Anterior cingulate cortex (tissue), 58 donors: ENCODE results near the gene ZNF543.

ENCODE experiments used
- DNase-seq, 58 donors: peaks; one replicate each; lab custom pipeline; 2025; lab: John Stamatoyannopoulos, UW

ZNF543 gene

DNA sequence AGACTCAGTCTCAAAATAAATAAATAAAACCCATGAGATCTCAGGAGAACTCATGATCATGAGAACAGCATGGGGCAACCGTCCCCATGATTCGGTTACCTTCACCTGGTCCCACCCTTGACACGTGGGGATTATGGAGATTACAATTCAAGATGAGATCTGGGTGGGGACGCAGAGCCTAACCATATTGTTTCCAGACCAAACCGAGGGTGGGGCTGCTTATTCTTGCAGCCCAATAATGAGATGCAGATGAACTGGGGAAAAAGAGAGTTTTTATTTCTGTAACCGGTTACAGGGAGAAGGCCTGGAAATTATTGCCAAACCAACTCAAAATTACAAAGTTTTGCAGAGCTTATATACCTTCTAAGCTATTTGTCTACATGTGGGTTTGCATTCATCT lies 55.9 kb downstream of the ZNF543 start:
- no peak for DNase-seq

DNA sequence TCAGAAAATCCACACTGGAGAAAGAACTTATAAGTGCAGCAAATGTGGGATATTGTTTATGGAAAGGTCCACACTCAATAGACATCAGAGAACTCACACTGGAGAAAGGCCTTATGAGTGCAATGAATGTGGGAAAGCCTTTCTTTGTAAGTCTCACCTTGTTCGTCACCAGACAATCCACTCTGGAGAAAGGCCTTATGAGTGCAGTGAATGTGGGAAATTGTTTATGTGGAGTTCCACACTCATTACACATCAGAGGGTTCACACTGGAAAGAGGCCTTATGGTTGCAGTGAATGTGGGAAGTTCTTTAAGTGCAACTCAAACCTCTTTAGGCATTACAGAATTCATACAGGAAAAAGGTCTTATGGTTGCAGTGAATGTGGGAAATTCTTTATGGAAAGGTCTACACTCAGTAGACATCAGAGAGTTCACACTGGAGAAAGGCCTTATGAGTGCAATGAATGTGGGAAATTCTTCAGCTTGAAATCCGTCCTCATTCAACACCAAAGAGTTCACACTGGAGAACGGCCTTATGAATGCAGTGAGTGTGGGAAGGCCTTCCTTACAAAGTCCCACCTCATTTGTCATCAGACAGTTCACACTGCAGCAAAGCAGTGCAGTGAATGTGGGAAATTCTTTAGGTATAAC lies 57.4 kb downstream of the ZNF543 start:
- DNase-seq = no peak
